HL-60 (cell line): ENCODE results near the gene SCAF11.
"Not testable (repeated sequence)": the region's sequence is repeated elsewhere in the genome, so short reads cannot be mapped to it uniquely, and the experiment has no call there.

Experiments
- DNase-seq, 2 experiments: peaks; one replicate each; pipeline ENCODE4 v3.0.0-alpha.2; 2010 to 2020; ENCODE audit warnings: low read depth in 1 of 2, low spot score in 1 of 2
- H3K27ac ChIP-seq: fragments of 250-450 bp; sonication (Bioruptor Pico); replicated peaks from 2 replicates; pipeline ENCODE4 v1.5.1; 2020; ENCODE audit warnings: mild to moderate bottlenecking, moderate library complexity
- H3K27me3 ChIP-seq: fragments of 250-450 bp; sonication (Bioruptor Pico); 2 replicates; pipeline ENCODE4 v1.5.1; 2021; ENCODE audit warnings: mild to moderate bottlenecking, moderate library complexity; ENCODE audit not compliant: insufficient read depth, poor library complexity, severe bottlenecking
- H3K4me3 ChIP-seq: replicated peaks from 2 replicates; pipeline ENCODE4 v1.5.1; 2011; ENCODE audit warnings: mild to moderate bottlenecking, control low read depth, low read length; ENCODE audit not compliant: insufficient read depth
- GABPA ChIP-seq: IDR thresholded peaks from 2 replicates; pipeline ENCODE4 v1.6.1; 2012; ENCODE audit warnings: low read depth
- POLR2AphosphoS5 ChIP-seq: IDR thresholded peaks from 2 replicates; pipeline ENCODE4 v1.6.1; 2012; ENCODE audit warnings: low read depth
- SPI1 ChIP-seq: IDR thresholded peaks from 2 replicates; pipeline ENCODE4 v1.6.1; 2012; ENCODE audit warnings: low read depth, mild to moderate bottlenecking, borderline replicate concordance
- TF ChIP-seq, protein P1 (sequence below): IDR thresholded peaks from one replicate; pipeline ENCODE4 v1.5.1; 2011; ENCODE audit warnings: low read length, control low read depth, inconsistent platforms; ENCODE audit not compliant: insufficient read depth
- TF ChIP-seq, protein P2 (sequence below): IDR thresholded peaks from 2 replicates; pipeline ENCODE4 v1.6.1; 2012; ENCODE audit warnings: low read depth; ENCODE audit not compliant: insufficient replicate concordance

SCAF11 gene

DNA sequence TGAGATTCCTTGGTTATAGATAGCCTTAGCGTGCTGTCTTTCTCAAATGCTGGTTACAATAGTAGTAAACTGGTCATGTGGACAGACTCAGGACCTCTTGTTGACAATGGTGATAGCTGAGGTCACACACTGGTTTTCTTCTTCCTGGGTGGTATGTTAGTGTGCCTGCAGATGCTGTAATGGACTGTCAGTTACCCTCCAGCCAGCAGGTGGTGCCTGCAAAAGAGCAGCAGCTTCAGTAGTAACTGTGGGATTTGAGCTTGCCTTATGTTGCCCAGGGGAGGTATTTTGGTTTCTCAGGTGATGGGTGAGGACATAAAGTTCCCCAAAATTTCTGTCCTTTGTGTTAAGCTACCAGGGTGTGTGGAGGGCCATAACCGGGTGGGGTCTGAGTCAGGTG is 33.7 kb upstream of the SCAF11 start:
- no peak for DNase-seq
- Histone ChIP-seq H3K27ac (no peak overlapping the region), H3K27me3 (no peaks in the 10 kb centered on the region), H3K4me3 (no peak overlapping the region)
- TF ChIP-seq, protein P1, sequence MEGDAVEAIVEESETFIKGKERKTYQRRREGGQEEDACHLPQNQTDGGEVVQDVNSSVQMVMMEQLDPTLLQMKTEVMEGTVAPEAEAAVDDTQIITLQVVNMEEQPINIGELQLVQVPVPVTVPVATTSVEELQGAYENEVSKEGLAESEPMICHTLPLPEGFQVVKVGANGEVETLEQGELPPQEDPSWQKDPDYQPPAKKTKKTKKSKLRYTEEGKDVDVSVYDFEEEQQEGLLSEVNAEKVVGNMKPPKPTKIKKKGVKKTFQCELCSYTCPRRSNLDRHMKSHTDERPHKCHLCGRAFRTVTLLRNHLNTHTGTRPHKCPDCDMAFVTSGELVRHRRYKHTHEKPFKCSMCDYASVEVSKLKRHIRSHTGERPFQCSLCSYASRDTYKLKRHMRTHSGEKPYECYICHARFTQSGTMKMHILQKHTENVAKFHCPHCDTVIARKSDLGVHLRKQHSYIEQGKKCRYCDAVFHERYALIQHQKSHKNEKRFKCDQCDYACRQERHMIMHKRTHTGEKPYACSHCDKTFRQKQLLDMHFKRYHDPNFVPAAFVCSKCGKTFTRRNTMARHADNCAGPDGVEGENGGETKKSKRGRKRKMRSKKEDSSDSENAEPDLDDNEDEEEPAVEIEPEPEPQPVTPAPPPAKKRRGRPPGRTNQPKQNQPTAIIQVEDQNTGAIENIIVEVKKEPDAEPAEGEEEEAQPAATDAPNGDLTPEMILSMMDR = no peak
- TF ChIP-seq POLR2AphosphoS5 (no peak), SPI1 (no peak), GABPA (no peak)
- TF ChIP-seq, protein P2, sequence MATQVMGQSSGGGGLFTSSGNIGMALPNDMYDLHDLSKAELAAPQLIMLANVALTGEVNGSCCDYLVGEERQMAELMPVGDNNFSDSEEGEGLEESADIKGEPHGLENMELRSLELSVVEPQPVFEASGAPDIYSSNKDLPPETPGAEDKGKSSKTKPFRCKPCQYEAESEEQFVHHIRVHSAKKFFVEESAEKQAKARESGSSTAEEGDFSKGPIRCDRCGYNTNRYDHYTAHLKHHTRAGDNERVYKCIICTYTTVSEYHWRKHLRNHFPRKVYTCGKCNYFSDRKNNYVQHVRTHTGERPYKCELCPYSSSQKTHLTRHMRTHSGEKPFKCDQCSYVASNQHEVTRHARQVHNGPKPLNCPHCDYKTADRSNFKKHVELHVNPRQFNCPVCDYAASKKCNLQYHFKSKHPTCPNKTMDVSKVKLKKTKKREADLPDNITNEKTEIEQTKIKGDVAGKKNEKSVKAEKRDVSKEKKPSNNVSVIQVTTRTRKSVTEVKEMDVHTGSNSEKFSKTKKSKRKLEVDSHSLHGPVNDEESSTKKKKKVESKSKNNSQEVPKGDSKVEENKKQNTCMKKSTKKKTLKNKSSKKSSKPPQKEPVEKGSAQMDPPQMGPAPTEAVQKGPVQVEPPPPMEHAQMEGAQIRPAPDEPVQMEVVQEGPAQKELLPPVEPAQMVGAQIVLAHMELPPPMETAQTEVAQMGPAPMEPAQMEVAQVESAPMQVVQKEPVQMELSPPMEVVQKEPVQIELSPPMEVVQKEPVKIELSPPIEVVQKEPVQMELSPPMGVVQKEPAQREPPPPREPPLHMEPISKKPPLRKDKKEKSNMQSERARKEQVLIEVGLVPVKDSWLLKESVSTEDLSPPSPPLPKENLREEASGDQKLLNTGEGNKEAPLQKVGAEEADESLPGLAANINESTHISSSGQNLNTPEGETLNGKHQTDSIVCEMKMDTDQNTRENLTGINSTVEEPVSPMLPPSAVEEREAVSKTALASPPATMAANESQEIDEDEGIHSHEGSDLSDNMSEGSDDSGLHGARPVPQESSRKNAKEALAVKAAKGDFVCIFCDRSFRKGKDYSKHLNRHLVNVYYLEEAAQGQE = no peak

DNA sequence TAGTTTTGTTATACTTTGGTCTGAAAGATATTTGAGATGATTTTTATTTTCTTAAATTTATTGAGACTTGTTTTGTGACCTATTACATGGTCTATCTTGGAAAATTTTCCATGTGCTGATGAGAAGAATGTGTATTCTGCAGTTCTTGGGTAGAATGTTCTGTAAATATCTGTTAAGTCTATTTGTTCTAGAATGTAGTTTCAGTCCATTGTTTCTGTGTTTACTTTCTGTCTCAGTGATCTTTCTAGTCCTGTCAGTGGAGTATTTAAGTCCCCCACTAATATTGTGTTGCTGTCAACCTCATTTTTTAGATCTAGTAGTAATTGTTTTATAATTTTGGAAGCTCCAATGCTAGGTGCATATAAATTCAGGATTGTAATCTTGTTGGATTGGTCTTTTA is 30.4 kb upstream of the SCAF11 start:
- Histone ChIP-seq H3K27ac (no peak overlapping the region), H3K27me3 (no peaks in the 10 kb centered on the region), H3K4me3 (no peak overlapping the region)
- TF ChIP-seq, protein P1 = no peak
- TF ChIP-seq, protein P2 = no peak
- TF ChIP-seq POLR2AphosphoS5 (no peak), SPI1 (no peak)
- no peak for DNase-seq

DNA sequence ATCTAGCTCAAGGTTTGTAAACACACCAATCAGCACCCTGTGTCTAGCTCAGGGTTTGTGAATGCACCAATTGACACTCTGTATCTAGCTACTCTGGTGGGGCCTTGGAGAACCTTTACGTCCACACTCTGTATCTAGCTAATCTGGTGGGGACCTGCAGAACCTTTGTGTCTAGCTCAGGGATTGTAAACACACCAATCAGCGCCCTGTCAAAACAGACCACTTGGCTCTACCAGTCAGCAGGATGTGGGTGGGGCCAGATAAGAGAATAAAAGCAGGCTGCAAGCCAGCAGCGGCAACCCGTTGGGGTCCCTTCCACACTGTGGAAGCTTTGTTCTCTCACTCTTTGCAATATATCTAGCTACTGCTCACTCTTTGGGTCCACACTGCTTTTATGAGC is 28.3 kb upstream of the SCAF11 start:
- not testable (repeated sequence) for H3K27ac ChIP-seq, DNase-seq, H3K27me3 ChIP-seq, H3K4me3 ChIP-seq

DNA sequence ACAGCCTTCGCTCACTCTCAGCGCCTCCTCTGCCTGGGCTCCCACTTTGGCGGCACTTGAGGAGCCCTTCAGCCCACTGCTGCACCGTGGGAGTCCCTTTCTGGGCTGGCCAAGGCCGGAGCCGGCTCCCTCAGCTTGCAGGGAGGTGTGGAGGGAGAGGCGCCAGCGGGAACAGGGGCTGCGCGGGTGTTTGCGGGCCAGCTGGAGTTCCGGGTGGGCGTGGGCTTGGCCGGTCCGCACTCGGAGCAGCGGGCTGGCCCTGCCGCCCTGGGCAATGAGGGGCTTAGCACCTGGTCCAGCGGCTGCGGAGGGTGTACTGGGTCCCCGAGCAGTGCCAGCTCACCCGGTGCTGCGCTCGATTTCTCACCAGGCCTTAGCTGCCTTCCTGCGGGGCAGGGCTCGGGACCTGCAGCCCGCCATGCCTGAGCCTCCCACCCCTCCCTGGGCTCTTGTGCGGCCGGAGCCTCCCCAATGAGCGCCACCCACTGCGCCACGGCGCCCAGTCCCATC is 27.5 kb upstream of the SCAF11 start:
- H3K27me3 ChIP-seq, H3K4me3 ChIP-seq, H3K27ac ChIP-seq, DNase-seq: not testable (repeated sequence)

DNA sequence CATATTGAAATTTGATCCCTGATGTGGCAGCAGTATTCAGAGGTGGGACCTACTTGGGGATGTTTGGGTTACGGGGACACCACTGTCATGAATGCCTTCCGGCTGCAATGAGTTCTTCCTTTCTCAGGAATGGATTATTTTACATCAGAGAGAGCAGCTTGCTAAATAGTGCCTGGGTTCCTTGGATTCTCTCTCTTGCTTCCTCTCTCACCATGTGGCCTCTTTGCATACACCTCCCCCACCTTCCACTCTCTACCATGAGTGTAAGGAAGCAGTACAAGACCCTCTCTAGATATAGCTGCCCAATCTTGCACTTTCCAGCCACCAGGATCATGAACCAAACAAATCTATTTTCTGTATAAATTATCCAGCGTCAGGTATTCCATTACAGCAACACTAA is 15.4 kb upstream of the SCAF11 start:
- DNase-seq = peak in 1 of 2 experiments; percentile 10
- TF ChIP-seq, protein P2 = no peak
- TF ChIP-seq POLR2AphosphoS5 (no peak), SPI1 (no peak)
- TF ChIP-seq, protein P1 = no peak
- Histone ChIP-seq H3K4me3 (no peak overlapping the region), H3K27ac (no peak overlapping the region), H3K27me3 (no peaks in the 10 kb centered on the region)
